HG03108 (cell line): ENCODE measurements around the gene ZSCAN23.
"Not testable (repeated sequence)": the region's sequence is repeated elsewhere in the genome, so short reads cannot be mapped to it uniquely, and the experiment has no call there.

ENCODE experiments used
- ATAC-seq: cut with Tn5 transposase; IDR thresholded peaks from one replicate; pipeline ENCODE4 v1.9.1; 2021; ENCODE audit warnings: moderate library complexity; ENCODE audit not compliant: unreplicated experiment

The ZSCAN23 gene

DNA sequence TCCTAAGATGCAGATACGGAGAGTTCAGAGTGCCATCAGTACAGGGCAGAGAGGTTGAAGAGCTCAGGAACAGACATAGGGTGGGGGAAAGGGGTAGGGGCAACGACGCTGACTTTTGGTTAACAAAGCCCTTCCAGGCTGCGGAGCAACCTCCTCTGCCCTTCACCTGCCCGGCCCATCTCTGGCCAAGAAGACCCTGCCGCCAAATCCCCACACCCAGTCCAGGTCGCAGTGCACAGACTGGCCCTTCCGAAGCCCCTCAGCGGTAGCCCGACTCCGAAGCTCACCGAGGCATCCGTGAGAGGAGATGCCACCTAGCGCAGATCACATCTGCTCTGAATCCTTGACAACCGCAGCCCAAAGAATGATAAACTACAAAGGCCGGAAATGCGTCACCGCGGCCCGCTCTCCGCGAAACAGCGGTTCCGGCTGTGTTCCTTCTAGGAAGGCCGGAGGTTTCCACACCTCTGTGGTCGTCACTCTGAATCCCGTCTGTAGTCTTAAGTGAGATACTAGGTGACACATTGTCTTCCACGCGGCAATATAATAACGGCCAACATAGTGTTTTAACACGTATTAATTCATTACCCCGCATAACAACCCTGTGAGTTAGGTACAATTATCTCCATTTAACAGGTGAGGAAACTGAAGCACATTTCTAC lies at the start of gene ZSCAN23:
TSS of gene ZSCAN23 (minus strand) at position 380 of the 662 bp plus-strand sequence. CDS start 7,225 bp downstream, outside the sequence.
- peak; percentile 84 for ATAC-seq

DNA sequence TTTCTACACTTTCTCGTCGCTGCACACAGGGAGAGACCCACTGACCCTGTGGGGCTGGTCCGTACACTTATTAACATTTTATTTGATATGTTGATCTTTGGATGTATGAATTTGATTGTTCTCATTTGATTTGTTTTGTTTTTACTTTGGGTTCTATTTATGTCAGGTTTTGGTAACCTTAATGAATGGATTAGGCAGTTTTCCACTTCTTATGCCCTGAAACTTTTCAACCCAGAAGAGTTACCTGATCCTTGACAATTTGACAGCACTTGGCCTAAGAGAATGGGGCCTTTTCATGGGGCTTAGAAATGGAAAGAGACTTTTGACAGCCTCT lies 48.7 kb upstream of the ZSCAN23 start:
- ATAC-seq, result no peak

DNA sequence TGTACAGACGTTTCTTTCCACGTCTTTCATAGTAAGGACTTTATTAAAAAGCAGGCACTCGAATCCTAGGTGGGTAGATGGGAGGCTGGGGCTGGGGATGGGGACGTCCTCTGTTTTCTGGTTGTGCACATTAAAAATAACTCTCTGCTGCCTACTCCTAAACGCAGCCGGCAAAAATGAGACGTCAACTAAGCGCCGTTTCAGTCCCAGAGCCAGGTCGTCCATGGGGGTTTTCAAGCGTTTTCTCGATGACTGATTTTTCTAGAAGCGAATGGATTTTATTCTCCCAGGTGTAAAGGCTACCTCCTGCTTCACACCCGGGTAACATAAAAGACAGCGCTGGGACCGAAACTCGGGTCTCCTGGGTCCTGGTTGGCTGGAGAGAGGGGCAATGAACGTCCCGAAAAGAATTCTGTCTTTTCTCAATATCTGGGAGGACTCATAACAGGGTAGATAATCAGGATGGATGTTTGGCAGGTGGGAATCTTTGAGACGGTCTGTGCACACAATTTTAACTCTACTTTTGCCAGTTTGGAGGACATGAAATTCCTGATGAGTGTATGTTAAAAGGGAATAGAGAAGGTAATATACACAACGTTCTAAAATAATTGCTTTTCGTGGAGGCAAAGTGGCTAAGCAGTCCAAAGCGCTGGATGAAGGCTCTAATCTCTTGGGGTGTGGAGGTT lies 47.1 kb upstream of the ZSCAN23 start:
- ATAC-seq, result no peak

DNA sequence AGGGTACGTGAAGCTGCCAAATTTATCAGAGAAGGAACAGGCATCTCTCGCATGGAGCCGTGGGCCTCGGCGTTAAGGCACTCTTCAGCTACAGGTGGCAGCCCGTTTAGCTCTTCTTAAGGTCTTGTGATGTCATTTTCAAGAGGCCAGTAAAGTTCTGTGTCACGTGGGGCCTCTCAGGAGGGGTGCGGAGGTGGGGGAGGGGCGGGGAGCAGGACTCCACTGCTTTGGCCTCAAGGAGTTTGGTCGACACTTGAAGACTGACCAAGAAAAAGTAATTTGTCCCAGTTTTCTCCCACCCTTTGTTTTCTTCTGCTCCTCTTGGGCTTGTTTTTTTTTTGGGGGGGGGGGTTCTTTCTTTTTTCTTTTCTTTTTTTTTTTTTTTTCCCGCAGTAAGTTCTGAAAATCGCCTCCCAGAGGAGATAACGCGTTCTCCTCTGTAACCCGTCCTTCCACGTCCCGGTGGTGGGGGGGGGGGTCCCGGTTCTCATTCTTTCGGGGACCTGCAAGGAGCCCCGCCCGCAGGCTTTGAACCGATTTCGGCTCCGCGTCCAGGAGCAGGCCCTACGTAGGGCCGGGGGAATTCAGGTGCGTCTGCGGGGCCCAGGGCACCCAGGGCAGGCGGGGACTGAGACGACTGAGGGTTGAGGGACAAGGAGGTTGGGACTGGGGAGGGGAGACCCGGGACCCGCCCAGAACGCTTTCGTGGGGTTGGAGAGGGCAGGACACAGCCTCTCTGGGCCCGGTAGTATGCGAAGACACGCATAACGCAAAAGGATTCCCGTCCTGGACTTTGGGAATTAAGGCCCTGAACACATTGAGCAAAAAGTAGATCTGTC lies 46.3 kb upstream of the ZSCAN23 start:
- ATAC-seq, result peak; percentile 51

DNA sequence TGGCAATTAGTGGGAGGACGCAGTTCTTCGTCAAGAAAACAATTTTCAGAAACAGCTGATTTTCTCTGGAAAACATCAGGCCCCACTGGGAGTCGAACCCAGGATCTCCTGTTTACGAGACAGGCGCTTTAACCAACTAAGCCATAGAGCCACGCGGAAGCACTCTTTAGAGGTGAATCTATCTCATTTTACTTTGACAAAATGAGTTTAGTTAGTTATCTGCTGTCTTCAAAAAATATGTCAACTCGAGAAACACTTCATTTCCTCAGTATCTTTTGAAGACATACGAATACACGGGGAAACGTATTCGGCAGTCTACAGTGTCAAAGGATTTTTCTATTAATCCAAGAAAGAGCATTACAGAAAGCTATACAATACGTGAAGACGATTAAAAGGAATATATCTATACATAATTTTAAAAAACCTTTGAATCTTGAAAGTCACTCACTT lies 45.6 kb upstream of the ZSCAN23 start:
- no peak for ATAC-seq

DNA sequence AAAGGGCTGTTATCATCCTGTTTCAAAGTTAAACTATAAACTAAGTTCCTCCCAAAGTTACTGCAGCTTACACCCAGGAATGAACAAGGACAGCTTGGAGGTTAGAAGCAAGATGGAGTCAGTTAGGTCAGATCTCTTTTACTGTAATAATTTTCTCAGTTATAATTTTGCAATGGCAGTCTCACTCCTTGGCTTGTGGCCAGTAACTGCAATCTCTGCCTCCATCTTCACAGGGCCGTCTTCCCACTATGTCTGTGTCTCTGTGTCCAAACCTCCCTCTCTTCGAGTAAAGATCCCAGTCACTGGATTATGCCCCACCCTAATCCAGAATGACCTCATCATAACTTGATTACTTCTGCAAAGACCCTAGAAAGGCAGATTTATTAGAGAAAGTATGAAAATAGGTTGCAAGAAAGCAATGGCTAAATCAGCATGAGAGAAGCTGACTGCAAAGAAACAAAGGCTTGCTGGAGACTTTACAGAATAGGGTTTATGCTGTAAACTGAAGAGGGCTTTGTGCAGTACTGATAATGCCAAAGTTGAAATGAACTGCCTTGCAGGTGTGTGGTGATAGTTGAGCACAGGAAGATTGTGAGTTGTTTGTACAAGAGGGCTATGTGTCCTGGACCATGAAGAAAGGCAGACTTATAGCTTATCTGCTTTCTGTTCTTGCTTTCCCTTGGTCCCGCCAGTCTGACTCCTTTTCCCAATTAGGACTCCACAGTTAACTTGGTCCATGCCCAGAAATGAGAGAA lies 43.9 kb upstream of the ZSCAN23 start:
- no peak for ATAC-seq

DNA sequence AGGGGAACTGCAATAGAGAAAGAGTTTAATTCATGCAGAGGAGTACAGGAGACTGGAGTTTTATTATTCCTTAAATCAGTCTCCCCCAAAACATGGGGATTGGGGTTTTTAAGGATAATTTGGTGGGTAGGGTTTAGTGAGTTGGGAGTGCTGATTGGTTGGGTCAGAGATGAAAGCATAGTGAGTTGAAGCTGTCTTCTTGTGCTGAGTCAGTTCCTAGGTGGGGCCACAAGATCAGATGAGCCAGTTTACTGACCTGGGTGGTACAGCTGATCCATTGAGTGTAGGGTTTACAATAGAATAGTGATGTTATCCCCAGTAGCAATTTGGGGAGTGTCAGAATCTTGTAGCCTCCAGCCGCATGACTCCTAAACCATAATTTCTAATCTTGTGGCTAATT lies 43.2 kb upstream of the ZSCAN23 start:
- no peak for ATAC-seq

DNA sequence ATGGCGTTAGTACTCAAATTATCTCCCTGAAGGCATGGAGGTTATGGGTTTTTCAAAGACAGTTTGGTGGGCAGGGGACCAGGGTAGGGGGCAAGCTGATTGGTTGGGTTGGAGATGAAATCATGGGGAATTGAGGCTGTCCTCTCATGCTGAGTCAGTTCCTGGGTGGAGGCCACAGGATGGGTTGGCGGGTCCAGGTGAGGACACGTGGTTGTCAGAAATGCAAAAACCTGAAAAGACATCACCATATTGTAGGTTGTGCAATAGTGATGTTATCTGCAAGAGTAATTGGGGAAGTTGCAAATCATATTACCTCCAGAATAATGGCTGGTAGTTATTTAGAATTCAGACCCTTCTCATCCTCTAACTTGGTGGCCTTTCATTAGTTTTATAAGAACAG lies 42.2 kb upstream of the ZSCAN23 start:
- no peak for ATAC-seq

DNA sequence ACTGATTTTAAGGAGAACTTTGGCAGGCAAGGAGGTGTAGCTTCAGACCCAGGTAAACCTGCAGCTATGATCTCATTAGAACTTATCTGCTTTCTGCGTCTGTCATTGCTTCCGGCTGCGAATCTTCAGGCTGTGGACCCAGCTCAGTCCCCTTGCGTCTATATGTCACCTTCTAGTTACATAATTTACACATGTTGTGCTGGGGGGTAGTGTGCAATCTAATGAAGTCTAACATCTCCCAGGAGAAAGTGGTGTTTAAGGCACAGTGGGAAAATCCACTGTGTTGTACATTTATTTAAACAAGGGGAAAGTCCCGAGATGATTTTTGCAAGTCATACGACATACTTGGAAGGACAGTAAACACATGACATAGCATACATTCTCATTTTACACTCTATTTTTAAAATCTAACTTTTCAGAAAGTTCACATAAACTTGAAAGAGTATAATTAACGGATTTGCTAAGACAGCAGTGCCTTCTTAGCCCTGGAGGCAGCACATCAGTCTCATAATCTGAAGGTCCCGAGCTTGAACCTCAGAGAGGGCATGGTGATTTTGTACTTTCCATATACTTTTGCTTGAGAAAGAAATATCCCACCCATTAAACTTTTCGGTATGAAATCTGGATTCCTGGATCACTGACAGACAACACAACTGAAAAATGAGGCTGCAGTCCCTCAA lies 37.1 kb upstream of the ZSCAN23 start:
- ATAC-seq, result no peak

DNA sequence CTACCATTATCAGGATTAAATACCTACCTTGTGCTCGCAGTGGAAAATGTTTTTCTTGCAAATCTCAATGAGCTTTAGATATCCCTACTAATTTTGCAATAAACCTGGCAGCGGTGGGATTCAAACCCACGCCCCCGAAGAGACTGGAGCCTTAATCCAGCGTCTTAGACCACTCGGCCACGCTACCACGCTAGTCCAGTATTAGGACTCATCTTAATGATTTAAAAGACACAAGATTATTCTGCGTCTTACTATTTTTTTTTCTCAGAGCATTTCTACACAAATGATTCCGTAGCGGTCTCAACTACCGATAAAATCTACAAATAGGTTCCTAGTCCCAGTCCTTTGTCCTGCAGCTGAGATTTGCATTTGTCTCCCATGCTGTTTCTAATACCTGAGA lies 35.2 kb upstream of the ZSCAN23 start:
- no peak for ATAC-seq

DNA sequence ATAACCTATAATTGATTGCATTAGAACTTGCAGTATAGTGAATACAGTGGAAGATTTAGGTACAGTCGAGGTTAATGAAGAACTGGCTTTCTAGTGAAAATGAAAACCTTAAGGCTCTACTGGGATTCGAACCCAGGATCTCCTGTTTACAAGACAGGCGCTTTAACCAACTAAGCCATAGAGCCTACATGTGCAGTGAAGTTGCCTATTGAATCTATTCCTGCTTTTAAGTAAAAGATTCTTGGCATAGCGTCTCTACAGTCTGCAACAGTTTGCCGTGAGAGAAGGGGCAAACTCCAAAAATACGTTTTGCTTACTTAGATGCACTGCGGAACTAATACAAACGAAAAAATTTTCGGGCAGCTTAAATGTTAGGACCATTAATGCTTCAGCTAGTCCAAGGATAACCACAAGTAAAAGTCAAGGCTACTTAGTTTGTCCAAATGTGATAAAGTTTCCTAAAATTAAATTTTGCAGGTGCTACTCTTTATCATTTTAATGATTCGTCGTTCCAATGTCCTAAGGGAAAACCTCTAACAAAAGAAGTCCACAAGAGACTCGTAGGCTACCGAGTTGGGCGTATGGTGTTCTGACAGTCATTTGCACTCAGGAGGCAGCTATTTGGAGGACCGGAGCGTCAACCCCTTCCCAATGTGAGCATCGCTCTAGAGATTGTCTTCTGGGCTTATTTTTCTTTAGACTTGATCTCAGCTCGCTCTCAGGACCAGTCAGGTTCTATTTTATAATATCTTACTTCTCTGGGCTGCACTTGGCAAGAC lies 31.3 kb upstream of the ZSCAN23 start:
- ATAC-seq, result no peak

DNA sequence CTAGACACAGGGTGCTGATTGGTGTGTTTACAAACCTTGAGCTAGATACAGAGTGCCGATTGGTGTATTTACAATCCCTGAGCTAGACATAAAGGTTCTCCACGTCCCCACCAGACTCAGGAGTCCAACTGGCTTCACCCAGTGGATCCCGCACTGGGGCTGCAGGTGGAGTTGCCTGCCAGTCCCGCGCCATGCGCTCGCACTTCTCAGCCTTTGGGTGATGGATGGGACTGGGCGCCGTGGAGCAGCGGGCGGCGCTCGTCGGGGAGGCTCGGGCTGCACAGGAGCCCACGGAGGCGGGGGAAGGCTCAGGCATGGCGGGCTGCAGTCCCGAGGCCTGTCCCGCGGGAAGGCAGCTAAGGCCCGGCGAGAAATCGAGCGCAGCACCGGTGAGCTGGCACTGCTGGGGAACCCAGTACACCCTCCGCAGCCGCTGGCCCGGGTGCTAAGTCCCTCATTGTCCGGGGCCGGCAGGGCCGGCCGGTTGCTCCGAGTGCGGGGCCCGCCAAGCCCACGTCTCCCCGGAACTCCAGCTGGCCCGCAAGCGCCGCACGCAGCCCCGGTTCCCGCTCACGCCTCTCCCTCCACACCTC lies 26.0 kb upstream of the ZSCAN23 start:
- ATAC-seq, result not testable (repeated sequence)

DNA sequence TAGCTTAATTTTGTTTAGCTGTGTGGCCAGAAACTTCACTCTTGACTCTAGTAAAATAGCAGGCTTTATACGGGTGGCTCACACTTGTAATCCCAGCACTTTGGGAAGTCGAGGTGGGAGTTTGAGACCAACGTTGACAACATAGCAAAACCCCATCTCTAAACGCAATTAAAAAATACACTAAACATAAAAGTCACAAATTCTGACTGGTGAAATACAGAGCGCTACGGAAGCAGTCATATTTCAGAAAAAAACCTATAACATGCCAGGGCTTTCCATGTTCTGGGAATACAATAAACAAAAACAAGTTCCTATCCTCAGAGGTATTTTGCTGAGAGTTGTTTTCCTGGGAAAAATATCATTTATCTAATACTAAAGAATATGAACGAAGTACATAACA lies 24.8 kb upstream of the ZSCAN23 start:
- ATAC-seq, result no peak

DNA sequence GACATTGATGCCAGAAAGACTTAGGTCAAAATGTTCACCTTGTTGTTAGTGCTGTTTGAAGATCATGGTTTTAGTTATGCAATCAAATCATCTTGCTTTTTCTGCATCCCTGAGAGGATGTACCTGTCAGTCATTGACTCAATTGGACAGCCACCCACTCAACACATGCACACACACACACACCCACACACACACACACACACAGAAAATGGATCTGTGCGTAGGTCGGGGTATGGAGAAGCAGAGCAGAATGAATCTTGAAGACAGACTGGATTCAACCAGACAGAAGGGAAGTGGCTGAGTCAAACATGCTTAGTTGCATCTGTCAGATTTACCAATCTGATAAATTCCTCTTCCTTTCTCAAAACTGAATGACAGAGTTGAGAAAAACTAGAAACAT lies 19.1 kb upstream of the ZSCAN23 start:
- no peak for ATAC-seq

DNA sequence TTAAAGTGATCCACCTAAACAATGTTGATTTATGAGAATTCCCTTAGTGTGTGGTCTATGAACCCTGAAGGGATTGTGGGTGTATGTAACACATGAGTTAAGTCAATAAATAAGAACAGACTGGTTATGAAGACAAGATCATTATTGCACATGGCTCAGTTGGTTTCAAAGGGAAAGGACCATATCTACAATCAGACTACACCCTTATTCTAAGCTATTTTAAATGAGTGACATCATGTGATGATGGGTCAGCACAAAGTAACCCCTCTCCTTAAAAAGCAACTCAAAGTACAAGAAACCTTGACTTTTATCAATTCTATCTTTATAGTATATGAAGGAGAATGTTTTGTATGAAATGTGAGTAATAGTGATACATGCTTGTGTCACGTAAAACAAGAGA lies 15.3 kb upstream of the ZSCAN23 start:
- ATAC-seq, result no peak

DNA sequence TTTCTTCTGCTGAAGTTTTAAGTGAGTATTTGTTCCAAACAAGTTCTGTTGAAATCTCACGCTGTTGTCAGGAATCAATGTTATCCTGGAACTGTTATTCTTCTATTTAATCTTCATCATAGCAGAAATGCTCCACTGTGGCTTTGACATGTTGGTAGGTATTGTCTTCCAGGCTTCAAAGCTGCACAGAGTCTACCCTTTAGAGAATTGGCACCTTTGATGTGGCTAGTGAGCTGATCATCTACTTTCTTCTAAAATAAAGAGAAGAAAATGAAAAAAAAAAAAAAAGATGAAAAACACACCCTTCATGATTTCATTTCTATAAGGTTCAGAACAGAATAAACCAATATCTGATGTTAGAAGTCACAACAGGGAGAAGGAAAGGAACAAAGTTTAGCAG lies 5.8 kb upstream of the ZSCAN23 start:
- no peak for ATAC-seq

DNA sequence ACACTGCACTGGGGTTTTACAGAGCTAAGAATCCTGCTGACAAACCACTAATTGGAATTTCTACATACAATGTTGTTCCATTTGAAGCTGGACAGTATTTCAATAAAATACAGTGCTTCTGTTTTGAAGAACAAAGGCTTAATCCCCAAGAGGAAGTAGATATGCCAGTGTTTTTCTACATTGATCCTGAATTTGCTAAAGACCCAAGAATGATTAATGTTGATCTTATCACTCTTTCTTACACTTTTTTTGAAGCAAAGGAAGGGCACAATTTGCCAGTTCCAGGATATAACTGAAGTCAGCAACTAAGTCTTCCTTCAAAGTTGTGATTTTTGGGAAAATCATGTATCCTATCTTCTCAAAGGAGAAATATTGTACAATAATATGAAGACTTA lies 4.2 kb upstream of the ZSCAN23 start:
- not testable (repeated sequence) for ATAC-seq

DNA sequence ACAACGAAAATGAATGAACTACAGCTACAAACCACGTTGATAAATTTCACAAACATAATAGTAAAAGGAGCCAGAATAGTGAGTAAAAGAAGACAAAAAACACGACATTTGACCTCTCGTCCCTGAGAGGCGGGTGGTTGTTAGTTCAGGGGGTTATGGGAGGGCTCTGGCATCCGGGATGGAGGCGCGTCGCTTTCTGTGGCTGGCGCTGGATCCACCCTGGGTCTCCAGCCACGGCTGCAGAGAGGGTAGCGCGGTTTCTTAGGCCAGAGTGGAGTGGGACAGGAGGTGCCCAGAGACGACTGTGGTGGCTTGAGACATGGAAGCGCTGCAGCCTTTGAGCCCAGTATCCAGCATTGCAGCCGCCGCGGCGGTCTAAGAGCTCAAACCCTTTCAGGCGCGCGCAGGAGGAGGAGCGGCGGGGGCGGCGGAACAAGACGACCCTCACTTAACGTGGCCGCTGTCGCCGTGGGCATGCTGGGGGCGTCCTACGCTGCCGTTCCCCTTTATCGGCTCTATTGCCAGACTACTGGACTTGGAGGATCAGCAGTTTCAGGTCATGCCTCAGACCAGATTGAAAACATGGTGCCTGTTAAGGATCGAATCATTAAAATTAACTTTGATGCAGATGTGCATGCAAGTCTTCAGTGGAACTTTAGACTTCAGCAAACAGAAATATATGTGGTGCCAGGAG lies 3.7 kb upstream of the ZSCAN23 start:
- ATAC-seq, result no peak

DNA sequence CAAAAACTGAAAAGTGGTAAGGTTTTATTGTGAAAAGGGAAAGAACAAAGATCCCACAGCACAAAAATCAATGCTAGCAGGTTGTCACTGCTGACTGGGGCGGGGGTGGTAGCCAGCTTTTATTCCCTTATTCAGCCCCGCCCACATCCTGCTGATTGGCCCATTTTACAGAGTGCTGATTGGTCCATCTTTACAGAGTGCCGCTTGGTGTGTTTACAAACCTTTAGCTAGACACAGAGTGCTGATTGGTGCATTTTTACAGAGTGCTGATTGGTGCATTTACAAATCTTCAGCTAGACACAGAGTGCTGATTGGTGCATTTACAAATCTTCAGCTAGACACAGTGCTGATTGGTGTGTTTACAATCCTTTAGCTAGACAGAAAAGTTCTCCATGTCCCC lies 1.5 kb upstream of the ZSCAN23 start:
- ATAC-seq, result not testable (repeated sequence)
